Omental fat pad (tissue), 4 donors: Measurements from ENCODE around the gene OR8S1. TPM values are rescaled to one million over a fixed set of nuclear protein-coding genes. Genes with fewer than 3 reads are reported as not detected.
"Not testable (repeated sequence)": the region's sequence is repeated elsewhere in the genome, so short reads cannot be mapped to it uniquely, and the experiment has no call there.

ENCODE experiments used
- ATAC-seq: fragments of 150-250 bp; one replicate; pipeline ENCODE4 v1.9.1; 2016; ENCODE audit warnings: mild to moderate bottlenecking, moderate library complexity; ENCODE audit not compliant: low FRiP score
- DNase-seq: peaks from one replicate; pipeline ENCODE4 v3.0.0-alpha.2; 2019; ENCODE audit warnings: low spot score
- CTCF ChIP-seq, 3 donors: fragments of 450-650 bp; IDR thresholded peaks; one replicate each; pipeline ENCODE4 v1.5.1; 2016 to 2017; ENCODE audit warnings: antibody characterized with exemption in 3 of 3, mild to moderate bottlenecking in 3 of 3, moderate library complexity in 2 of 3
- total RNA-seq, 4 donors: library from RNA; depleted of rRNA; stranded (reverse); fragments of >200 nt; gene quantifications; one replicate each; pipeline ENCODE4 v1.1.0, GENCODE V29; 2016

Gene OR8S1
- total RNA-seq, 4 donors from 2014 or later: not detected

- DNase-seq (no peak), ATAC-seq (no peak)
- no peak for TF ChIP-seq CTCF (IDR thresholded peaks at IDR 0.05)
Measured at GRCh38 chr12:48536602-48537001, 11.2 kb downstream of the OR8S1 start.

GRCh38 chr12:48542300-48542928, 17.0 kb downstream of the OR8S1 start:
- no peak for DNase-seq
- TF ChIP-seq CTCF (IDR thresholded peaks at IDR 0.05): no peak
- ATAC-seq: no peak

- TF ChIP-seq CTCF (IDR thresholded peaks at IDR 0.05): no peak
- no peak for ATAC-seq
Measured at GRCh38 chr12:48545833-48546469, 20.5 kb downstream of the OR8S1 start.

GRCh38 chr12:48547012-48547411, 21.6 kb downstream of the OR8S1 start:
- not testable (repeated sequence) for DNase-seq, ATAC-seq

More at GRCh38 chr12:48545833-48546469, 20.5 kb downstream of the OR8S1 start:
- no peak for DNase-seq

- ATAC-seq, DNase-seq: not testable (repeated sequence)
Measured at GRCh38 chr12:48551636-48552035, 26.2 kb downstream of the OR8S1 start.

- DNase-seq, ATAC-seq: not testable (repeated sequence)
Measured at GRCh38 chr12:48553666-48554343, 28.4 kb downstream of the OR8S1 start.

- ATAC-seq: no peak
- no peak for TF ChIP-seq CTCF (IDR thresholded peaks at IDR 0.05)
- no peak for DNase-seq
Measured at GRCh38 chr12:48556631-48557030, 31.2 kb downstream of the OR8S1 start.

- ATAC-seq (no peak), DNase-seq (no peak)
- no peak for TF ChIP-seq CTCF (IDR thresholded peaks at IDR 0.05)
Measured at GRCh38 chr12:48557919-48558318, 32.5 kb downstream of the OR8S1 start.
